NCI-H526 (cell line): ENCODE measurements around the gene CDH4.

Experiments
- DNase-seq, 2 experiments: peaks; one replicate each; lab custom pipeline; 2025; lab: John Stamatoyannopoulos, UW

The CDH4 gene

GRCh38 chr20:61895686-61896057 is 643.6 kb downstream of the CDH4 start:
- DNase-seq, result no peak

- peak in 1 of 2 experiments; percentile 76 for DNase-seq
Measured at GRCh38 chr20:61896058-61896961, 644.2 kb downstream of the CDH4 start.

GRCh38 chr20:61897401-61898295 is 645.6 kb downstream of the CDH4 start:
- DNase-seq, result no peak

GRCh38 chr20:61898405-61898804 is 646.3 kb downstream of the CDH4 start:
- no peak for DNase-seq

GRCh38 chr20:61900011-61900944 is 648.2 kb downstream of the CDH4 start:
- no peak for DNase-seq

- no peak for DNase-seq
Measured at GRCh38 chr20:61900945-61901293, 648.9 kb downstream of the CDH4 start.

- peak; percentile 25 to 55 for DNase-seq
Measured at GRCh38 chr20:61901392-61902220, 649.5 kb downstream of the CDH4 start.

GRCh38 chr20:61902221-61902869 is 650.3 kb downstream of the CDH4 start:
- DNase-seq, result peak; percentile 34 to 72

- DNase-seq, result no peak
Measured at GRCh38 chr20:61903575-61904340, 651.7 kb downstream of the CDH4 start.

- no peak for DNase-seq
Measured at GRCh38 chr20:61904456-61904855, 652.4 kb downstream of the CDH4 start.

- DNase-seq, result no peak
Measured at GRCh38 chr20:61905781-61906523, 653.9 kb downstream of the CDH4 start.

- DNase-seq, result no peak
Measured at GRCh38 chr20:61907081-61907891, 655.2 kb downstream of the CDH4 start.

- no peak for DNase-seq
Measured at GRCh38 chr20:61908057-61909026, 656.3 kb downstream of the CDH4 start.

- no peak for DNase-seq
Measured at GRCh38 chr20:61909028-61909427, 657.0 kb downstream of the CDH4 start.

- DNase-seq, result no peak
Measured at GRCh38 chr20:61909821-61910220, 657.8 kb downstream of the CDH4 start.

- no peak for DNase-seq
Measured at GRCh38 chr20:61911824-61912223, 659.8 kb downstream of the CDH4 start.
